GM21528 (cell line): ENCODE measurements around the gene MRFAP1.
"Not testable (repeated sequence)": the region's sequence is repeated elsewhere in the genome, so short reads cannot be mapped to it uniquely, and the experiment has no call there.

Experiments used
- ATAC-seq: cut with Tn5 transposase; IDR thresholded peaks from one replicate; pipeline ENCODE4 v1.9.1; 2021; ENCODE audit warnings: mild to moderate bottlenecking, moderate library complexity; ENCODE audit not compliant: unreplicated experiment, low FRiP score

MRFAP1 gene

DNA sequence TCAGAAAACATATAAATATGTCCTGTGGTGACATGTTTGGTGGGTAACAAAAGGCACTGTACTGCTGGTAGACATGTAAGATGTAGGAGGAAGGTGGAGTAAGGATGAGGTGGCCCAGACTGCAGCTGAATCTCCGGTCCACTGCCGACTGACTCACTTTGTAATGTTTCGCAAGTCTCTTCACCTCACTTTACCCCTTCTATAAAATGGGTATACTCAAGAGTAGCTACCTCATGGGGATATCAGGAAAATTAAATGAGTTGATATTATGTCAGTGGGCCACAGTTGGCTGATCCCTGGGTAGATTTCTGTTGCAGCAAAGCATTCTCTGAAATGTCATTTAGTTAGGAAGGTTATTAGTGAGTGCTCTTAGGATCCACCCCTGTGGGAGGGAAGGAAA is 22.1 kb downstream of the MRFAP1 start:
- no peak for ATAC-seq

DNA sequence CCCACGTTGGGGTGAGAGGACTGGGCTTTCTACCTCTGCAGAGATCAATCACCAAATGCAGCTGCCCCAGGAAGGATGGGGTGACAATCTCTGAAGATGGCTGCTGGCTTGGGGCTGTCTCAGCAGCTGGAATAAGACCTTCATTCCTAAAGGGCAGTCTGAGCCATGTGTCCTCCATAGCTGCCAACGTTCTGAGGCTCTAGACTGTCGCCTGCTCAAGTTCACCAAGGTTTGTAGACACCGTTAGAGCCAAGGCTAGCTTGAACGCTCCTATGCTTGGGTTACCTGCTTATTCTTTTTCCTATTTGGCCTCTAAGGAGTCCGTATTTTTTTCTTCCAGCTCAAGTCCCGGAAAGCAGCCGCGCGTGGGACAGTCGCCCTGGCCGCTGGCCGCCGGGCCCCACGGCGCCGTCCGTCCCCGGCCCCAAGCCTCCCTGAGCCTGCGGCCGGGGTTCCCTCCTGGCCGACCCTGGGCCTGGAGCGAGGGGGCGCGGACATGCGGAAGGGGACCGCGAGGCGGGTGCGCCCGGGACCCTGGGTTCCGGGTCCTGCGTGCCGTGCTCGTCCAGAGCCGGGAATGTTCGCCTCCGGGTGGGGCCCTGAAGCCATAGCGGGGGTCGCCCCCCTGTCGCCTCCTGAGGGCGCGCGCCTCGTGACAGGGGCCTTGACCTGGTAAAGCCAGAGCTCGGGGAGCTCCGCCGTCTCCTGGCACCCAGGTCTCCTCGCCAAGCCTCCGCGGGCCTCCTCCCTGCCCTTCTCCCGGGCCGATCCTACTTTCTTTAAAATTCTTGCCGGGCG is 23.3 kb downstream of the MRFAP1 start:
- no peak for ATAC-seq

DNA sequence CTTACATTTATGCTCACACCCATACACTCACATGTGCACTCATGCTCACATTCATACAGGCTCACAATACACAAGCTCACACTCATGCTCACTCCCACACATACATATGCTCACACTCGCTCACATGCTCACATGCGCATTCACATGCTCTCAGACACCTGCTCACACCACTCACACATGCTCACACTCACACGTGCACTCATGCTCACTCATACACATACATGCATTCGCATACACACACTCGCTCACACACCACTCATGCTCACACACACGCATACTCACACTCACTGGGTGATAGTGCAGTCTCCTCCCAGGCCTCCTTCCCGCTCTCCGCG is 24.8 kb downstream of the MRFAP1 start:
- ATAC-seq: no peak

- no peak for ATAC-seq
Observed at GRCh38 chr4:6668391-6668790, 27.9 kb downstream of the MRFAP1 start.

- ATAC-seq: no peak
Observed at GRCh38 chr4:6671648-6672047, 31.2 kb downstream of the MRFAP1 start.

DNA sequence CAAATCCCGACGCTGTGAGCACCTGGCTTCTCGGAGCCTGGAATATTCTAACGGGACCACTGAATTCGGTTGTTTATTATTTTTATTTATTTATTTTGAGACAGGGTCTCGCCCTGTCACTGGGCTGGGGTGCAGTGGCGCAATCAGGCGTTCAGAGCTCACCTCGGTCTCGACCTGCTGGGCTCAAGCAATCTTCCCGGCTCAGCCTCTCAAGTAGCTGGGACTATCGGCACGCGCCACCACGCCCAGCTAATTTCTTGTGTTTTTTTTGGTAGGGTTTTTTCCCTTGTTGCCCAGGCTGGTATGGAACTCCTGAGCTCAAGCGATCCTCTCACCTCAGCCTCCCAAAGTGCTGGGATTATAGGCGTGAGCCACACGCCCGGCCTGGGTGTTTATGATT is 31.6 kb downstream of the MRFAP1 start:
- ATAC-seq: no peak

- ATAC-seq: not testable (repeated sequence)
Observed at GRCh38 chr4:6672541-6673190, 32.2 kb downstream of the MRFAP1 start.

- ATAC-seq: not testable (repeated sequence)
Observed at GRCh38 chr4:6673191-6673659, 32.7 kb downstream of the MRFAP1 start.

DNA sequence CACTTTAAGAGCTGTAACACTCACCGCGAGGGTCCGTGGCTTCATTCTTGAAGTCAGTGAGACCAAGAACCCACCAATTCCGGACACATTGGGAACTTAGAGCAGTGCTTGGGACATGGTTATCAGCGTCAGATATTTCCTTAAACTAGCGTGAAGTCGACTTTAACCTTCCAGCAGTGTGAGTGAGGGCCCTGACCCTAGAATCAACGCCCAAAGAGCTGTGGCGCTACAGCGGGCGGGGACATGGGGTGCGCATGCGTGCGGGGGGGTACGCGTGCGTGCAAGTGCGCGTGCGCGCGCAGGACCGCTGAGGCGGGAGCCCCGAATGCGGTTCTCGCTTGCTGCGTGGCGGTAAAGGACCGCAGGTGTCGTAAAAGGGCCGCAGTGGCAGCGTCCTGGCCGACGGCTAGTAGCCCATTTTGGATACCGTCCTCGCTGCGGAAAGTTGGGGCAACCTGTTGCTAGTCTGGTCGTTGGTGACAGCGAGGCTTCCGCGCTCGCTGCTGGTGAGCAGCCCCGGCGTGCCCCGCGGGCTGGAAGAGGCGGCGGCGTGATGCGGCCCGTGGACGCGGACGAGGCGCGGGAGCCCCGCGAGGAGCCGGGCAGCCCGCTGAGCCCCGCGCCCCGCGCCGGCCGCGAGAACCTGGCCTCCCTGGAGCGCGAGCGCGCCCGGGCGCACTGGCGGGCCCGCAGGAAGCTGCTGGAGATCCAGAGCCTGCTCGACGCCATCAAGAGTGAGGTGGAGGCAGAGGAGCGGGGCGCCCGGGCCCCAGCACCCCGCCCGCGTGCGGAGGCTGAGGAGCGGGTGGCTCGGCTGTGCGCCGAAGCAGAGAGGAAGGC is 33.4 kb downstream of the MRFAP1 start:
- ATAC-seq: peak; percentile 76

GRCh38 chr4:6674500-6675149 is 34.1 kb downstream of the MRFAP1 start:
- ATAC-seq: peak; percentile 49

DNA sequence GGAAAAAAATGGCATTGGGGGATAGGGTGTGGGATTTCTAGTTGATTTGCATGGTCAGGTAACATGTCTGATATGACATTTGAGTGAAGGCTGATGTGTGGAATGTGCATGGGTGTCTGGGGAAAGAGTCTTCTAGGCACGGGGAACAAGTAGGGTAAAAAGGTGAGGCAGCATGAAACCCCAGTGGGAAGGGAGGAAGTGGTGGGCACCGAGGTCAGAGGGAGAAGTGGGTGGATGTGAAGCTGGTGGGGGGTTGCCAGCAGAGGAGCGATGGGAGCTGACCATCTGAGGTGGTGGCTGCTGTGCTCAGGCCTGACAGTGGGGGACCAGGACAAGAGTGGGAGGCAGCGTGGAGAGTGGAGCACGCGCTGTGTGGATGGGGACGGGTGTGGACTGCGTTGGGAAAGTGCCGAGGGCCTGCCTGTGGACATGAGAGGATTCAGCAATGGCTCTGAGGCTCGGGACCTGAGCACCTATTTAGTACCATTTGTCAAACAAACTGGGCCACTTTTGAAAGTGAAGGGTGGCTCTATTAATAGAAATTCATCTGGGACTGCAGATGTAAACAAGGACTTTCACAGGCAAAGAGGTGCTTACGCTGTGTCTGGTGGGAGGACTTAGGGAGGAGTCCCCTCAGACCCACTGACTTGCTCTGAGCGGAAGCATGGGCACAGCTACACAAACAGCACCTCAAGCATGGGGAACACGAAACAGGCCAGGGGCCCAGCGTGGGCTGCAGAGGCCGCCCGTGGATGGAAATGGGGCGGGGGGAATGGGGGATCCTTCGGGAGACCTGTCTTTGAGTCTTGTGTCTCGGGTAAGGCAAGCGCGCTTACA is 36.5 kb downstream of the MRFAP1 start:
- ATAC-seq: no peak

DNA sequence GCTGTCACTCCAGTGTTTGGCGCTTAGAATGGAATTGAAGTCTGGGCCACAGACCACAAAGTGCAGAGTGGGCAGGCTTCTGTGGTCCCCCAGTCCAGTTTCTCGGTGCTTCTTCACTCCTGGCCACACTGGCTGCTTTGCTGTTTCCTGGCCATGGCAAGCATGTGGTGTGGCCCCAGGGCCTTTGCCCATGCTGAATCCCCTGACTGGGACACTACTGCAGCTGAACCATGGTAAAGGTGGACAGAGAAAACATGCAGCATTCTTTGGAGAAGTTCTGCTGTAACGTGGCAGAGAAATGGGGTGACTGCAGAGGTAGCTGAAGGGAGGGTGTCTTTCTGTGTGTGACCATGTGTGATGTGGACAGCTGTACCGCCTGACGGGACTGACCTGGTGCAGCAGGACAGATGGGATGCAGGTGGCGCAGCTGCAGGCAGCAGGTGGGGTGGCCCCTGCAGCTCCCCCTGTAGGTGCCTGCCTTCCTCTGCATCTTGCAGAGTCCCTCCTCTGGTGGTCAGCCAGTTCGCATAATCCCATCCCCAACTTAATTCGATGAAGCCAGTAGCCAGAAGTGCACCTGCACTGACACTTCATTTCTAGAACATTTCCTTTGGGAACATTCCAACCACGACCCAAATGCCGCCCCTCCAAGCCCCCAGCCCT is 40.0 kb downstream of the MRFAP1 start:
- ATAC-seq: no peak

- no peak for ATAC-seq
Observed at GRCh38 chr4:6681191-6681590, 40.7 kb downstream of the MRFAP1 start.

GRCh38 chr4:6682862-6683590 is 42.5 kb downstream of the MRFAP1 start:
- no peak for ATAC-seq

- ATAC-seq: no peak
Observed at GRCh38 chr4:6684656-6685055, 44.2 kb downstream of the MRFAP1 start.

DNA sequence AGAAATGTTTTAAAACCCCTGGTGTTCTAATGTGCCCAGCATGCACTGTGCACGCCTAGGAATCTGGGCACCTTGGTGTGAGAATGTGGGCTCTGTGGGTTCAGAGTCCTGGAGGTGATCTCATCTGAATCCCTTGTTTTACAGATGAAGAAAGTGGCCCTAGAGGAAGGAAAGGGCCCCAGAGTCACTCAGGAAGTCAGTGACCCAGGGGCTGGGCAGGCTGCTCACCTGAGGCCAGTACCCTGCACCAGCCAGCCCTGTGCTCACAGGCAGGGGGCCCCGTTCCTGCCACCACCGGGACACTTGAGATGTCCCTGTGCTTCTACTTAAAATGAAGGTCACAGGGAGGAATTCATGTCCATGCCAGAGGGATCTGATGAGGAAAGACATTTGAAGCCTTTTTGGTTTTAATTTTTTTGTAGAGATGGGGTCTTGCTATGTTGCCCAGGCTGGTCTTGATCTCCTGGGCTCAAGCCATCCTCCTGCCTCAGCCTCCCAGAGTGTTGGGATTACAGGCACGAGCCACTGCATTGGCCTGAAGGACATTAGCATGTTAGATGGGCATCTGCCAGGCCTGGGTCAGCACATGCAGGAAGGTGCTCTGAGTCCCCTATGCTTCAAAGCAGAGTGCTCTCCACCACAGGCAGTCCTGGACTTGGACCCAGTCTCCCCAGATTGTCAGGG is 45.8 kb downstream of the MRFAP1 start:
- no peak for ATAC-seq

- ATAC-seq: no peak
Observed at GRCh38 chr4:6687947-6688878, 47.7 kb downstream of the MRFAP1 start.
